ENCODE measurements around the gene TMEM150B. TPM values are rescaled to one million over a fixed set of nuclear protein-coding genes. Genes with fewer than 3 reads are reported as not detected.

TMEM150B gene
- total and polyA plus RNA-seq, 9 donors = 0.36 to 3.8 (median 0.81) TPM

DNA sequence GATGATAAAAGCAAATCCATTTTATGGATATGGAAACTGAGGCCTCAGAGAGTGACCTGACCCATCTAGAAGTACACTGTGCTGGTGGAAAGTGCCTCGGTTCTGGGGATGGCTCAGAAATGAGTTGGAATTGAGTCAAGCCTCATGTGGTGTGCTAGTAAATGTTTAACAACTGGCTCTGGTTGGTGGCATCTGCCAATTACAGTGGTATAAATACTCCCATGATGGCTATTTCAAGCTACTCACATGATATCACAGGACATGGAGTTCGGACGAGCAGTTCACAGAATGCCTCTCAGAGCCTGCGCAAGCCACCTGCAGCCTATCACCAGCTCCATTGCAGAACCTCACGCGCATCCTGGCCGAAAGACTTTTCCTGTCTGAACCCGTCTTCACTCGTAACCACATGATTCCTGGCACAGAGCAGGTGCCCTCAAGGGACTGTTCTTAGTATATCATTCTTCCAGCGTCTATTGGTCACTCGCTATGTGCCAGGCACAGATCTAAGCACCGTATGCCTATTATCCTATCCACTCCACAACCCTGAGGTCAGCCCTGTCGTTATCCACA, 9.1 kb downstream of the TMEM150B start:
- peaks cover 5% of the 10 kb centered on the region for H3K4me1 ChIP-seq (ENCODE audit: control insufficient read depth, insufficient read depth, low read length)
- peaks cover 7% of the 10 kb centered on the region for H3K27me3 ChIP-seq (ENCODE audit: control insufficient read depth, insufficient read depth, low read length)
- H3K27ac ChIP-seq (ENCODE audit: low read length) = no peak overlapping the region
- DNase-seq = no peak
- H3K9me3 ChIP-seq (replicated peaks; ENCODE audit: control insufficient read depth, low read depth, low read length) = no peaks in the 10 kb centered on the region
- H3K36me3 ChIP-seq (ENCODE audit: control insufficient read depth, insufficient read depth, low read length) = no peaks in the 10 kb centered on the region
- H3K4me3 ChIP-seq (ENCODE audit: low read length) = no peak overlapping the region
- WGBS (ENCODE audit: insufficient coverage) = 86% methylated on average over 12 of the region's 13 CpGs

GRCh38 chr19:55314396-55314795, 10.7 kb downstream of the TMEM150B start:
- Histone ChIP-seq H3K4me1 (ENCODE audit: control insufficient read depth, insufficient read depth, low read length) (no peaks in the 10 kb centered on the region), H3K36me3 (ENCODE audit: control insufficient read depth, insufficient read depth, low read length) (peaks cover 3% of the 10 kb centered on the region), H3K27ac (ENCODE audit: low read length) (no peak overlapping the region), H3K4me3 (ENCODE audit: low read length) (no peak overlapping the region), H3K27me3 (ENCODE audit: control insufficient read depth, insufficient read depth, low read length) (no peaks in the 10 kb centered on the region), H3K9me3 (replicated peaks; ENCODE audit: control insufficient read depth, low read depth, low read length) (no peaks in the 10 kb centered on the region)
- WGBS (ENCODE audit: insufficient coverage) = 63% methylated on average over 7 of the region's 8 CpGs
- no peak for DNase-seq

DNA sequence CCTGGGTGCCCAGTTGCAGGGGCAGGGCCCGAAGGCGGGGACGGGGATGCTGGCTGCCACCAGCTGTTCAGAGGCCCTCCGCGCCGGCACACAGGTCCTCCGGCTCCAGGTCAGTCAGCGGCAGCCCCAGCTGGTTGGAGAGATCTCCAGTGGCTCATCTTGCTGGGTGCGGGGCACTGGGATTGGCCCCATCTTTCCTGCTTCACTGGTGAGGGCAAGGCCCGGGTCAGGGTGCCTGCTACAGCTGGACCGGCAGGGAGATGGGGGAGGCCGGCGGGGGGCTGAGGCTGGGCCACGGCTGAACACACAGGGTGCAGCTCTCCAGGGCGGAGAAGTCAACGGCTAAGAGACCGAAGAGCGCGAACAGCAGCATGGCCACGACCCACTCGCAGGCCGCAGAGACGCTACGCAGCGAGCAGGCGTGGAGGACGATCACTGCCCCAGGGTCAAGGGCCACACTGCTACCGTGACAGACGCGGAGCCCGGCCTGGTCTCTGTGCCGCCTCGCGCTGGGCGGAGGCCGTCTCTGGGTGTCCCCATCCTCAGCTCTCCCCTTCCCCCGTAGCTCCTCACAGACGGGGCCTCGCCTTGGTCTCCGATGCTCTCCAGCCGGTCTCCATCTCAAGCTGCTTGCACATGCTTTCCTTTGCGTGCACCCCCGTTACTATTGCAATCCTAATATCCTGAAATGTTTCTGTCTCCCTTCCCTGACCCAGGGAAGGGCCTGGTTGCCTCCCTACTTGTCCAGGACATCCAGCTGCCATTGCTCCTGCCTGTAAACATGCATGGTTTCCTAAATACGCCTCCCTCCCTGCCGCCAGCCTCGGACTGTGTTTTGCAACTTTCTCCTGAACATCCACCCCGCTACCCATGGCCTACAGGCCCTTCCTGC, 12.3 kb downstream of the TMEM150B start:
- no peaks in the 10 kb centered on the region for H3K9me3 ChIP-seq (replicated peaks; ENCODE audit: control insufficient read depth, low read depth, low read length)
- no peak overlapping the region for H3K27ac ChIP-seq (ENCODE audit: low read length)
- H3K4me3 ChIP-seq (ENCODE audit: low read length) = no peak overlapping the region
- no peaks in the 10 kb centered on the region for H3K4me1 ChIP-seq (ENCODE audit: control insufficient read depth, insufficient read depth, low read length)
- no peak for DNase-seq
- WGBS (ENCODE audit: insufficient coverage) = 80% methylated on average over 47 of the region's 47 CpGs
- peaks cover 7% of the 10 kb centered on the region for H3K36me3 ChIP-seq (ENCODE audit: control insufficient read depth, insufficient read depth, low read length)
- H3K27me3 ChIP-seq (ENCODE audit: control insufficient read depth, insufficient read depth, low read length) = no peaks in the 10 kb centered on the region

GRCh38 chr19:55311797-55312196, 13.3 kb downstream of the TMEM150B start:
- no peak overlapping the region for H3K4me3 ChIP-seq (ENCODE audit: low read length)
- DNase-seq = no peak
- peaks cover 9% of the 10 kb centered on the region for H3K36me3 ChIP-seq (ENCODE audit: control insufficient read depth, insufficient read depth, low read length)
- H3K27me3 ChIP-seq (ENCODE audit: control insufficient read depth, insufficient read depth, low read length) = no peaks in the 10 kb centered on the region
- H3K4me1 ChIP-seq (ENCODE audit: control insufficient read depth, insufficient read depth, low read length) = no peaks in the 10 kb centered on the region
- H3K27ac ChIP-seq (ENCODE audit: low read length) = no peak overlapping the region
- H3K9me3 ChIP-seq (replicated peaks; ENCODE audit: control insufficient read depth, low read depth, low read length) = no peaks in the 10 kb centered on the region
- WGBS (ENCODE audit: insufficient coverage) = 85% methylated on average over 10 of the region's 18 CpGs

DNA sequence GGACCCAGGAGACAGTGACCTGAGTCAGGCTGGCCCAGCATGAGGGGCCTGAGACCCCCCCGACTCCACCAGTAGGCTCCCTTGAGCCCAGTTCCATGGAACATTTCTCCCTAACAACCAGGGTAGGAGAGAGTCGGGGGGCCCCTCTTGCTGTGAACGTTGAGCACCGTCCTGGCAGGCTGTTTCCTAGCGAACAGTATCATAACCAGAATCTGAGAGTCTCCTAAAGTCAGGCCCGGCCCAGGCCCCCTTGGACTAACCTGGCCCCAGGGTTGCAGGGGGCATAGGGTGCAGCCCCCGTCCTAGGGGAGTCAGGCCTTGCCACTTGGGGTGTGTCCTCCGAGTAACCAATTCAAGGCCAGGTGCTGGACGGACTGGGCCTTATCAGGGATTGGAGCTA, 13.7 kb downstream of the TMEM150B start:
- no peaks in the 10 kb centered on the region for H3K27me3 ChIP-seq (ENCODE audit: control insufficient read depth, insufficient read depth, low read length)
- H3K27ac ChIP-seq (ENCODE audit: low read length) = no peak overlapping the region
- no peak for DNase-seq
- no peak overlapping the region for H3K4me3 ChIP-seq (ENCODE audit: low read length)
- H3K36me3 ChIP-seq (ENCODE audit: control insufficient read depth, insufficient read depth, low read length) = peaks cover 13% of the 10 kb centered on the region
- H3K4me1 ChIP-seq (ENCODE audit: control insufficient read depth, insufficient read depth, low read length) = no peaks in the 10 kb centered on the region
- WGBS (ENCODE audit: insufficient coverage) = 83% methylated on average over 8 of the region's 9 CpGs
- no peaks in the 10 kb centered on the region for H3K9me3 ChIP-seq (replicated peaks; ENCODE audit: control insufficient read depth, low read depth, low read length)

GRCh38 chr19:55310498-55310897, 14.6 kb downstream of the TMEM150B start:
- 57% methylated on average over 5 of the region's 7 CpGs for WGBS (ENCODE audit: insufficient coverage)
- no peak overlapping the region for H3K4me3 ChIP-seq (ENCODE audit: low read length)
- no peak for DNase-seq
- H3K27me3 ChIP-seq (ENCODE audit: control insufficient read depth, insufficient read depth, low read length) = no peaks in the 10 kb centered on the region
- no peaks in the 10 kb centered on the region for H3K9me3 ChIP-seq (replicated peaks; ENCODE audit: control insufficient read depth, low read depth, low read length)
- H3K36me3 ChIP-seq (ENCODE audit: control insufficient read depth, insufficient read depth, low read length) = peaks cover 19% of the 10 kb centered on the region
- no peak overlapping the region for H3K27ac ChIP-seq (ENCODE audit: low read length)
- H3K4me1 ChIP-seq (ENCODE audit: control insufficient read depth, insufficient read depth, low read length) = no peaks in the 10 kb centered on the region

DNA sequence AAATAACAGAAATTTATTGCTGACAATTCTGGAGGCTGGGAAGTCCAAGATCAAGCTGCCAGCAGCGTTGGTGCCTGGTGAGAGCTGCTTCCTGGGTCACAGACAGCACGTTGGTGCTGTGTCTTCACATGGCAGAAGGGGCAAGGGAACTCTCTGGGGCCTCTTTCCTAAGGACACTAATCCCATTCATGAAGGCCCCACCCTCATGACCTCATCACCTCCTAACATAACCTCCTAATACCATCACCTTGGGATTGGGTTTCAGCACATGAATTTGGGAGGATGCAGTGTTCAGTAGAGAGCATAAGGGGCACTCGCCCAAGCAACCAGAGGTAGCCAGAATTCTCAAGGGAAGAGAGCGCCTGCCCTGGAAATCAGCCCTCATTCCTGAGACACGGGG, 15.7 kb downstream of the TMEM150B start:
- Histone ChIP-seq H3K4me3 (ENCODE audit: low read length) (no peak overlapping the region), H3K9me3 (replicated peaks; ENCODE audit: control insufficient read depth, low read depth, low read length) (no peaks in the 10 kb centered on the region), H3K36me3 (ENCODE audit: control insufficient read depth, insufficient read depth, low read length) (peaks cover 24% of the 10 kb centered on the region), H3K4me1 (ENCODE audit: control insufficient read depth, insufficient read depth, low read length) (no peaks in the 10 kb centered on the region), H3K27me3 (ENCODE audit: control insufficient read depth, insufficient read depth, low read length) (no peaks in the 10 kb centered on the region), H3K27ac (ENCODE audit: low read length) (no peak overlapping the region)
- DNase-seq = no peak
- 81% methylated on average over 5 of the region's 5 CpGs for WGBS (ENCODE audit: insufficient coverage)

DNA sequence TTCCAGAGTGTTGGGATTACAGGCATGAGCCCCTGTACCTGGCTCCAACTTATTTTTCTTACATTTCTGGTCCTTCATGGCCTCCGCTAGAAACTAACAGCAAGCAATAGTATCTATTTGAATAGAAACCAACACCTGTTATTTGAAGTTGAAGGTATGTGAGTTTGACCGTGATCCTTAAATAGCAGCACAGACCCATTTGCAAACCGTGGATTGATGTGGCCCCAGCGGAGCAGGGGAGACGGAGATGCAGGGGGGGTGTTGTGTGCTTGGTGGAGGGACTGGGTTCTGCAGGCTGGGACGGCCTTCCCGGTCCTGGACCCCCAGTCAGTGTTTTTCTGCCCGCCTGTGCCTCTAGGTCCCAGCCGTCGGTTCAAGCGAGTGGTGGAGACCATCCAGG, 16.9 kb downstream of the TMEM150B start:
- Histone ChIP-seq H3K9me3 (replicated peaks; ENCODE audit: control insufficient read depth, low read depth, low read length) (no peaks in the 10 kb centered on the region), H3K4me3 (ENCODE audit: low read length) (no peak overlapping the region), H3K4me1 (ENCODE audit: control insufficient read depth, insufficient read depth, low read length) (no peaks in the 10 kb centered on the region), H3K27me3 (ENCODE audit: control insufficient read depth, insufficient read depth, low read length) (no peaks in the 10 kb centered on the region), H3K36me3 (ENCODE audit: control insufficient read depth, insufficient read depth, low read length) (peaks cover 30% of the 10 kb centered on the region), H3K27ac (ENCODE audit: low read length) (no peak overlapping the region)
- 88% methylated on average over 6 of the region's 11 CpGs for WGBS (ENCODE audit: insufficient coverage)
- no peak for DNase-seq

DNA sequence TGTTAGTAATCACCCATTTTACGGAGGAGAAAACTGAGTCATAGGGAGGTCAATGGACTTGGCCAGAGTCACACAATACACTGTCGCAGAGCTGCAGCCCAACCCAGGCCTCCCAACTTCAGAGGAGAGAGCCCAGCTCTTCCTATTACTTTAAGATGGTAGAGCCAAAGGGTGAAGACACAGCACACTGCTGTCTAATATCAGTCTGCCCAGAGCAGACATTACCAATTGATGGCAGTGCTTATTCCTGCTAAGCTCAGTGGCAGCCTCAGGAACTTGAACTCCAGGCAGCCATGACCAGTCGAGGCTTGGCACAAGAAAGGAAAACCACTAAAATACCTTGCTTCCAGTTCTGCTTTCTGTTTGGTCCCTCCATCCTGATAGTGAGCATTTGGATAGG, 18.4 kb downstream of the TMEM150B start:
- Histone ChIP-seq H3K27me3 (ENCODE audit: control insufficient read depth, insufficient read depth, low read length) (no peaks in the 10 kb centered on the region), H3K4me1 (ENCODE audit: control insufficient read depth, insufficient read depth, low read length) (peaks cover 6% of the 10 kb centered on the region), H3K9me3 (replicated peaks; ENCODE audit: control insufficient read depth, low read depth, low read length) (no peaks in the 10 kb centered on the region), H3K27ac (ENCODE audit: low read length) (no peak overlapping the region), H3K4me3 (ENCODE audit: low read length) (no peak overlapping the region), H3K36me3 (ENCODE audit: control insufficient read depth, insufficient read depth, low read length) (peaks cover 36% of the 10 kb centered on the region)
- no CpG with 5 or more reads among the region's 3 CpGs for WGBS (ENCODE audit: insufficient coverage)
- no peak for DNase-seq

DNA sequence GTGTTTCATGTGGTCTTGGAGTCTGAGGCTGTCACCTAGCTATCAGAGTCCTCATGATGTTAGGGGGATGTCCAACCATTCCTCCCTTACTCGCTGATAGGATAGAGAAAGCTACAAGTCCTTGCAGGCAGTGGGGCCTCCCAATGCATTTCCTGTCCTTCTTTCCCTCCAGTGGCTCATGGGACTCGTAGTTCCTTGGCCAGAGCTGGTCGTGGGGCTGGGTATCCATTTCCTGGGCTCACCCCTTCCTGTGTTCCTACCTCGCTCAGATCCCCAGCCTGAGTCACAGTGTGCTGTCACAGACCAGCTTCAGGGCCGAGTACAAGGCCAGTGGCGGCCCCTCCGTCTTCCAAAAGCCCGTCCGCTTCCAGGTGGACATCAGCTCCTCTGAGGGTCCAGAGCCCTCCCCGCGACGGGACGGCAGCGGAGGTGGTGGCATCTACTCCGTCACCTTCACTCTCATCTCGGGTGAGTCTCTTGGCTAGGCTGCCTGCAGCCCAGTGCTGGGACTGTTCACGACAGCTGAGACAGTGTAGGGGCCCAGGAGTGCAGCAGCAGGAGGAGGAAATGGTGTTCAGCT, 19.1 kb downstream of the TMEM150B start:
- no peak overlapping the region for H3K27ac ChIP-seq (ENCODE audit: low read length)
- 87% methylated on average over 17 of the region's 17 CpGs for WGBS (ENCODE audit: insufficient coverage)
- peaks cover 36% of the 10 kb centered on the region for H3K36me3 ChIP-seq (ENCODE audit: control insufficient read depth, insufficient read depth, low read length)

More for the DNA sequence above, 19.1 kb downstream of the TMEM150B start:
- Histone ChIP-seq H3K4me1 (ENCODE audit: control insufficient read depth, insufficient read depth, low read length) (peaks cover 11% of the 10 kb centered on the region), H3K27me3 (ENCODE audit: control insufficient read depth, insufficient read depth, low read length) (no peaks in the 10 kb centered on the region), H3K4me3 (ENCODE audit: low read length) (no peak overlapping the region), H3K9me3 (replicated peaks; ENCODE audit: control insufficient read depth, low read depth, low read length) (no peaks in the 10 kb centered on the region)
- no peak for DNase-seq

Measured in muscle of leg (tissue), 11 donors.